ENCODE measurements around the gene ADRM1.

GRCh38 chr20:62268228-62268900 lies 34.4 kb upstream of the ADRM1 start:
- TF ChIP-seq CTCF (conservative IDR thresholded peaks at IDR 0.05; ENCODE audit: low read depth in 2 of 2), result no peak
- no peak for TF ChIP-seq REST (IDR thresholded peaks at IDR 0.05; ENCODE audit: unreplicated experiment)
- TF ChIP-seq POLR2AphosphoS5 (IDR thresholded peaks at IDR 0.05; ENCODE audit: low read depth), result no peak
- no peak for TF ChIP-seq EZH2 (IDR thresholded peaks at IDR 0.05; ENCODE audit: low read depth, unreplicated experiment)
- TF ChIP-seq EZH2phosphoT487 (IDR thresholded peaks at IDR 0.05; ENCODE audit: unreplicated experiment), result no peak
- no peak for TF ChIP-seq JUNB (IDR thresholded peaks at IDR 0.05; ENCODE audit: unreplicated experiment)
- no peak for TF ChIP-seq CREB1 (CRISPR knock-in tag; IDR thresholded peaks at IDR 0.05; ENCODE audit: low read depth)
- no peak for TF ChIP-seq ETS1 (IDR thresholded peaks at IDR 0.05)

All from GM23338 (cell line).